Erythroblast (primary cell): ENCODE results near the gene TRIP13.

Experiments
- GATA1 ChIP-seq: IDR thresholded peaks from 2 replicates; pipeline ENCODE4 v1.6.1; 2011; ENCODE audit warnings: low read depth, mild to moderate bottlenecking, control low read depth, low read length, moderate library complexity
- POLR2A ChIP-seq: IDR thresholded peaks from 2 replicates; pipeline ENCODE4 v1.6.1; 2011; ENCODE audit warnings: mild to moderate bottlenecking, low read length

- no peak for TF ChIP-seq POLR2A
- no peak for TF ChIP-seq GATA1
Observed at GRCh38 chr5:885529-885928, 7.2 kb upstream of the TRIP13 start.
